ENCODE data around the gene AGAP9. TPM values are rescaled to one million over a fixed set of nuclear protein-coding genes. Genes with fewer than 3 reads are reported as not detected.
"Not testable (repeated sequence)": the region's sequence is repeated elsewhere in the genome, so short reads cannot be mapped to it uniquely, and the experiment has no call there.

Gene AGAP9
- total RNA-seq, 3 donors from 2014 or later (not counting 1 experiment from before 2014, with no cell fraction given): 4.6 to 11.1 (median 8.7) TPM

GRCh38 chr10:47547286-47547685, 23.8 kb upstream of the AGAP9 start:
- H3K4me3 ChIP-seq (ENCODE audit: low read length); H3K27ac ChIP-seq (ENCODE audit: low read length); H3K27ac Mint-ChIP-seq; H3K36me3 ChIP-seq (ENCODE audit: control insufficient read depth, insufficient read depth, low read length); ATAC-seq; H3K27me3 ChIP-seq (ENCODE audit: control insufficient read depth, insufficient read depth, low read length); H3K27me3 Mint-ChIP-seq (ENCODE audit: low read depth in 2 of 2); intact Hi-C loops (cut with micrococcal nuclease); H3K4me3 Mint-ChIP-seq; H3K4me1 ChIP-seq (ENCODE audit: control insufficient read depth, insufficient read depth, low read length); DNase-seq; H3K9me3 ChIP-seq (ENCODE audit: control insufficient read depth, insufficient read depth, low read length); H3K36me3 Mint-ChIP-seq; H3K9me3 Mint-ChIP-seq; H3K4me1 Mint-ChIP-seq: not testable (repeated sequence)
- WGBS (ENCODE audit: insufficient coverage): no CpG with 5 or more reads among the region's 3 CpGs

GRCh38 chr10:47536430-47536829, 13.0 kb upstream of the AGAP9 start:
- H3K4me3 Mint-ChIP-seq; H3K27me3 ChIP-seq (ENCODE audit: control insufficient read depth, insufficient read depth, low read length); H3K27ac Mint-ChIP-seq; H3K9me3 ChIP-seq (ENCODE audit: control insufficient read depth, insufficient read depth, low read length); intact Hi-C loops (cut with micrococcal nuclease); H3K27ac ChIP-seq (ENCODE audit: low read length); H3K4me1 ChIP-seq (ENCODE audit: control insufficient read depth, insufficient read depth, low read length); ATAC-seq; H3K9me3 Mint-ChIP-seq; H3K27me3 Mint-ChIP-seq (ENCODE audit: low read depth in 2 of 2); H3K4me3 ChIP-seq (ENCODE audit: low read length); H3K36me3 Mint-ChIP-seq; H3K4me1 Mint-ChIP-seq; H3K36me3 ChIP-seq (ENCODE audit: control insufficient read depth, insufficient read depth, low read length); DNase-seq: not testable (repeated sequence)
- no CpG with 5 or more reads among the region's 3 CpGs for WGBS (ENCODE audit: insufficient coverage)

GRCh38 chr10:47502313-47502712, 21.1 kb downstream of the AGAP9 start:
- H3K27me3 ChIP-seq (ENCODE audit: control insufficient read depth, insufficient read depth, low read length); H3K27ac ChIP-seq (ENCODE audit: low read length); ATAC-seq; H3K9me3 Mint-ChIP-seq; intact Hi-C loops (cut with micrococcal nuclease); H3K36me3 Mint-ChIP-seq; H3K9me3 ChIP-seq (ENCODE audit: control insufficient read depth, insufficient read depth, low read length); H3K27ac Mint-ChIP-seq; H3K4me1 Mint-ChIP-seq; H3K27me3 Mint-ChIP-seq (ENCODE audit: low read depth in 2 of 2); H3K36me3 ChIP-seq (ENCODE audit: control insufficient read depth, insufficient read depth, low read length); DNase-seq; H3K4me3 Mint-ChIP-seq; H3K4me1 ChIP-seq (ENCODE audit: control insufficient read depth, insufficient read depth, low read length); H3K4me3 ChIP-seq (ENCODE audit: low read length): not testable (repeated sequence)
- WGBS (ENCODE audit: insufficient coverage): no CpG with 5 or more reads among the region's 9 CpGs

- H3K27me3 Mint-ChIP-seq (ENCODE audit: low read depth in 2 of 2); H3K27ac Mint-ChIP-seq; H3K4me3 ChIP-seq (ENCODE audit: low read length); H3K9me3 Mint-ChIP-seq; intact Hi-C loops (cut with micrococcal nuclease); ATAC-seq; DNase-seq; H3K36me3 Mint-ChIP-seq; H3K27me3 ChIP-seq (ENCODE audit: control insufficient read depth, insufficient read depth, low read length); H3K27ac ChIP-seq (ENCODE audit: low read length); H3K36me3 ChIP-seq (ENCODE audit: control insufficient read depth, insufficient read depth, low read length); H3K9me3 ChIP-seq (ENCODE audit: control insufficient read depth, insufficient read depth, low read length); H3K4me3 Mint-ChIP-seq; H3K4me1 ChIP-seq (ENCODE audit: control insufficient read depth, insufficient read depth, low read length); H3K4me1 Mint-ChIP-seq: not testable (repeated sequence)
- no CpG with 5 or more reads among the region's 6 CpGs for WGBS (ENCODE audit: insufficient coverage)
Measured at GRCh38 chr10:47494226-47494625, 29.2 kb downstream of the AGAP9 start.

- H3K27ac Mint-ChIP-seq; H3K36me3 Mint-ChIP-seq; H3K36me3 ChIP-seq (ENCODE audit: control insufficient read depth, insufficient read depth, low read length); H3K27me3 ChIP-seq (ENCODE audit: control insufficient read depth, insufficient read depth, low read length); H3K27ac ChIP-seq (ENCODE audit: low read length); H3K4me1 Mint-ChIP-seq; H3K4me1 ChIP-seq (ENCODE audit: control insufficient read depth, insufficient read depth, low read length); H3K4me3 ChIP-seq (ENCODE audit: low read length); H3K9me3 Mint-ChIP-seq; H3K27me3 Mint-ChIP-seq (ENCODE audit: low read depth in 2 of 2); ATAC-seq; H3K9me3 ChIP-seq (ENCODE audit: control insufficient read depth, insufficient read depth, low read length); intact Hi-C loops (cut with micrococcal nuclease); DNase-seq; H3K4me3 Mint-ChIP-seq: not testable (repeated sequence)
- no CpG with 5 or more reads among the region's 9 CpGs for WGBS (ENCODE audit: insufficient coverage)
Measured at GRCh38 chr10:47491600-47491999, 31.8 kb downstream of the AGAP9 start, which contains the start of gene FAM25G. Gene FAM25G, minus strand, starts transcription at chr10:47491700. Its CDS starts 26 bp downstream, at chr10:47491674.

GRCh38 chr10:47489630-47490029, 33.8 kb downstream of the AGAP9 start:
- no CpG with 5 or more reads among the region's 7 CpGs for WGBS (ENCODE audit: insufficient coverage)
- H3K27ac ChIP-seq (ENCODE audit: low read length); intact Hi-C loops (cut with micrococcal nuclease); DNase-seq; H3K27me3 Mint-ChIP-seq (ENCODE audit: low read depth in 2 of 2); H3K4me3 ChIP-seq (ENCODE audit: low read length); H3K27ac Mint-ChIP-seq; H3K9me3 ChIP-seq (ENCODE audit: control insufficient read depth, insufficient read depth, low read length); ATAC-seq; H3K27me3 ChIP-seq (ENCODE audit: control insufficient read depth, insufficient read depth, low read length); H3K4me1 ChIP-seq (ENCODE audit: control insufficient read depth, insufficient read depth, low read length); H3K36me3 Mint-ChIP-seq; H3K36me3 ChIP-seq (ENCODE audit: control insufficient read depth, insufficient read depth, low read length); H3K4me1 Mint-ChIP-seq; H3K9me3 Mint-ChIP-seq; H3K4me3 Mint-ChIP-seq: not testable (repeated sequence)

GRCh38 chr10:47485943-47486342, 37.5 kb downstream of the AGAP9 start:
- H3K4me3 ChIP-seq (ENCODE audit: low read length); H3K4me1 Mint-ChIP-seq; H3K36me3 Mint-ChIP-seq; H3K9me3 ChIP-seq (ENCODE audit: control insufficient read depth, insufficient read depth, low read length); DNase-seq; ATAC-seq; H3K36me3 ChIP-seq (ENCODE audit: control insufficient read depth, insufficient read depth, low read length); H3K27ac ChIP-seq (ENCODE audit: low read length); intact Hi-C loops (cut with micrococcal nuclease); H3K27me3 ChIP-seq (ENCODE audit: control insufficient read depth, insufficient read depth, low read length); H3K4me3 Mint-ChIP-seq; H3K4me1 ChIP-seq (ENCODE audit: control insufficient read depth, insufficient read depth, low read length); H3K27ac Mint-ChIP-seq; H3K9me3 Mint-ChIP-seq; H3K27me3 Mint-ChIP-seq (ENCODE audit: low read depth in 2 of 2): not testable (repeated sequence)
- no CpG with 5 or more reads among the region's 4 CpGs for WGBS (ENCODE audit: insufficient coverage)

GRCh38 chr10:47484786-47485185, 38.7 kb downstream of the AGAP9 start:
- H3K36me3 Mint-ChIP-seq; H3K4me3 ChIP-seq (ENCODE audit: low read length); H3K27ac Mint-ChIP-seq; H3K9me3 Mint-ChIP-seq; H3K4me3 Mint-ChIP-seq; H3K27me3 ChIP-seq (ENCODE audit: control insufficient read depth, insufficient read depth, low read length); H3K4me1 Mint-ChIP-seq; DNase-seq; intact Hi-C loops (cut with micrococcal nuclease); H3K4me1 ChIP-seq (ENCODE audit: control insufficient read depth, insufficient read depth, low read length); ATAC-seq; H3K27me3 Mint-ChIP-seq (ENCODE audit: low read depth in 2 of 2); H3K36me3 ChIP-seq (ENCODE audit: control insufficient read depth, insufficient read depth, low read length); H3K9me3 ChIP-seq (ENCODE audit: control insufficient read depth, insufficient read depth, low read length); H3K27ac ChIP-seq (ENCODE audit: low read length): not testable (repeated sequence)
- WGBS (ENCODE audit: insufficient coverage): 96% methylated on average over 8 of the region's 11 CpGs

All from natural killer cell (primary cell).